HepG2 (cell line): ENCODE results near the gene FAM234A. TPM values are rescaled to one million over a fixed set of nuclear protein-coding genes. Genes with fewer than 3 reads are reported as not detected.

Experiments
- ATAC-seq: fragments of 200-7000 bp; cut with Tn5 transposase; 3 replicates; pipeline ENCODE4 v1.9.1; 2020; ENCODE audit warnings: mild to moderate bottlenecking, moderate library complexity
- BruUV-seq: library from RNA; stranded (reverse); fragments of 400-500 nt; replicated peaks from 2 replicates; lab custom pipeline; 2021; lab: Mats Ljungman, UMichigan
- CTCF ChIA-PET: fragments of 300-600 bp; formaldehyde crosslinking; extraction: SDS; loops from one replicate; lab custom pipeline; 2021; ENCODE audit warnings: low total read pairs, inconsistent platforms, low intra/inter-chr PET ratio; lab: Yijun Ruan, JAX
- POLR2A ChIA-PET: fragments of 350-600 bp; sonication (Branson Sonifier 250); formaldehyde crosslinking; loops from one replicate; lab custom pipeline; 2020; ENCODE audit warnings: antibody characterized with exemption, inconsistent platforms; lab: Yijun Ruan, JAX
- DNase-seq: peaks from one replicate; pipeline ENCODE4 v3.0.0-alpha.2; 2015; ENCODE audit warnings: low spot score
- FAIRE-seq: peaks from 3 replicates; lab custom pipeline; 2011; peaks lifted over from hg19 to GRCh38; lab: Jason Lieb, UNC
- H2AFZ ChIP-seq: one replicate; pipeline ENCODE4 v1.6.1; 2011; ENCODE audit warnings: low read length, inconsistent platforms
- H3K27ac ChIP-seq: fragments of 300-600 bp; 3 replicates; pipeline ENCODE4 v1.8.0; 2011; ENCODE audit warnings: mixed run types, mild to moderate bottlenecking, mixed read lengths, low read length, inconsistent platforms; ENCODE audit not compliant: insufficient read depth; ENCODE audit errors: extremely low read length
- H3K27me3 ChIP-seq, 2 experiments: fragments of 200-600 bp in 1 of 2; 2 replicates in 1 of 2; 3 replicates in 1 of 2; pipeline versions ENCODE4 v1.6.0 to v1.8.0; 2011; ENCODE audit warnings: low read length in 2 of 2, mild to moderate bottlenecking in 2 of 2, moderate library complexity in 2 of 2, inconsistent platforms in 1 of 2; ENCODE audit not compliant: insufficient read depth in 2 of 2, control insufficient read depth in 1 of 2
- H3K36me3 ChIP-seq, 2 experiments: fragments of 200-600 bp in 1 of 2; replicated peaks in 1 of 2; 2 replicates in 1 of 2; 3 replicates in 1 of 2; pipeline versions ENCODE4 v1.5.1 to v1.8.0; 2011; ENCODE audit warnings: low read length in 2 of 2, inconsistent platforms in 1 of 2; ENCODE audit not compliant: insufficient read depth in 2 of 2, control insufficient read depth in 1 of 2
- H3K4me1 ChIP-seq: 2 replicates; pipeline ENCODE4 v1.5.1; 2012; ENCODE audit warnings: low read length, inconsistent platforms; ENCODE audit not compliant: insufficient read depth
- H3K4me2 ChIP-seq: 2 replicates; pipeline ENCODE4 v1.6.0; 2011; ENCODE audit warnings: low read depth, low read length, inconsistent platforms
- H3K4me3 ChIP-seq, 3 experiments: fragments of 200-600 bp in 1 of 3; sonication (generic), shearing (Covaris generic) in 1 of 3; replicated peaks in 1 of 3; 2 replicates each; pipeline ENCODE4 v1.5.1; 2011 to 2016; ENCODE audit warnings: low read length in 3 of 3, inconsistent platforms in 2 of 3, low read depth in 2 of 3, mild to moderate bottlenecking in 2 of 3, control low read depth in 1 of 3, mixed read lengths in 1 of 3; ENCODE audit not compliant: insufficient read depth in 1 of 3
- H3K79me2 ChIP-seq: one replicate; pipeline ENCODE4 v1.6.1; 2011; ENCODE audit warnings: low read length, inconsistent platforms; ENCODE audit not compliant: insufficient read depth
- H3K9ac ChIP-seq: 2 replicates; pipeline ENCODE4 v1.6.0; 2011; ENCODE audit warnings: mild to moderate bottlenecking, low read depth, low read length, inconsistent platforms; ENCODE audit not compliant: insufficient read depth
- H3K9me3 ChIP-seq: 2 replicates; pipeline ENCODE4 v1.5.1; 2012; ENCODE audit warnings: mild to moderate bottlenecking, low read length
- H4K20me1 ChIP-seq: 2 replicates; pipeline ENCODE4 v1.6.0; 2011; ENCODE audit warnings: inconsistent platforms, mild to moderate bottlenecking, low read length, moderate library complexity; ENCODE audit not compliant: insufficient read depth
- AGO2 ChIP-seq: fragments of 200-400 bp; formaldehyde crosslinking; optimal IDR thresholded peaks from 2 replicates; pipeline ENCODE3; 2017; ENCODE audit warnings: mild to moderate bottlenecking, low read depth, low read length, moderate library complexity
- ARHGAP35 ChIP-seq: sonication (generic); formaldehyde crosslinking; IDR thresholded peaks from 2 replicates; pipeline ENCODE4 v1.9.0; 2022; ENCODE audit warnings: mild to moderate bottlenecking, inconsistent platforms, moderate library complexity, missing genetic modification reagents, borderline replicate concordance
- HCFC1 ChIP-seq: fragments of 150-350 bp; IDR thresholded peaks from 2 replicates; pipeline ENCODE4 v1.6.1; 2014; ENCODE audit warnings: low read depth, low read length
- NBN ChIP-seq: fragments of 450-650 bp; conservative IDR thresholded peaks from 2 replicates; pipeline ENCODE4 v1.6.1; 2017
- NFIB ChIP-seq: sonication (generic); formaldehyde crosslinking; IDR thresholded peaks from 2 replicates; pipeline ENCODE4 v1.9.0; 2021; ENCODE audit warnings: missing genetic modification reagents, mild to moderate bottlenecking, borderline replicate concordance
- SETDB1 ChIP-seq: sonication (generic); formaldehyde crosslinking; IDR thresholded peaks from 2 replicates; pipeline ENCODE4 v1.5.1; 2020; ENCODE audit warnings: missing genetic modification reagents, mild to moderate bottlenecking, borderline replicate concordance
- ZBTB7A ChIP-seq: sonication (generic); formaldehyde crosslinking; IDR thresholded peaks from 2 replicates; pipeline ENCODE4 v1.8.0; 2022; ENCODE audit warnings: mild to moderate bottlenecking, missing genetic modification reagents
- ZNF224 ChIP-seq: sonication (generic); formaldehyde crosslinking; IDR thresholded peaks from 2 replicates; pipeline ENCODE4 v1.5.0; 2020; ENCODE audit warnings: mild to moderate bottlenecking, missing genetic modification reagents
- WGBS: methylation state at CpG from one replicate; pipeline ENCODE4 v1.1.6; 2017; ENCODE audit warnings: low lambda C conversion rate; 5-methylcytosine and 5-hydroxymethylcytosine counted together
- in situ Hi-C: cut with HindIII; loops from 2 replicates; pipeline ENCODE4 v1.10.0; 2017; ENCODE audit warnings: low pct_unique_long_range_greater_than_20kb; ENCODE audit not compliant: extremely low pct_ligation_motif_present
- intact Hi-C: fragments of 100-400 bp; cut with micrococcal nuclease; formaldehyde crosslinking; loops from one replicate; pipeline ENCODE4 v1.10.0; 2022; ENCODE audit not compliant: unreplicated experiment
- polyA plus RNA-seq, 8 experiments: library from polyadenylated mRNA; depleted of rRNA in 3 of 8; stranded (reverse) in 7 of 8; unstranded in 1 of 8; fragments of >200 nt; fragmentation: Illumina TruSeq in 4 of 8; extraction: Trizol in 4 of 8; gene quantifications; 2 replicates each; pipeline versions ENCODE4 v1.2.1 to v1.2.3, GENCODE V29; 2011 to 2016; ENCODE audit warnings: low read depth in 4 of 8, missing spikeins in 1 of 8, mixed read lengths in 1 of 8; ENCODE audit not compliant: insufficient read depth in 1 of 8
- total RNA-seq, 5 experiments: library from RNA; depleted of rRNA; stranded (reverse); fragments of >200 nt; fragmentation: Illumina TruSeq; extraction: Trizol; gene quantifications; 2 replicates each; pipeline ENCODE4 v1.2.3, GENCODE V29; 2016; ENCODE audit warnings: low read depth in 1 of 5
- TF ChIP-seq, protein P1 (sequence below): sonication (generic); formaldehyde crosslinking; IDR thresholded peaks from 2 replicates; pipeline ENCODE4 v1.5.1; 2020; ENCODE audit warnings: missing genetic modification reagents, mild to moderate bottlenecking, borderline replicate concordance
- TF ChIP-seq, protein P2 (sequence below): IDR thresholded peaks from 2 replicates; pipeline ENCODE4 v1.6.1; 2018; ENCODE audit warnings: missing genetic modification reagents, mild to moderate bottlenecking, missing compliant biosample characterization

FAM234A gene
- total and polyA plus RNA-seq, 2 of the 13 experiments (the other 11 are each of a cell fraction or from before 2014, with no cell fraction given) = 29.2 to 34.4 TPM

DNA sequence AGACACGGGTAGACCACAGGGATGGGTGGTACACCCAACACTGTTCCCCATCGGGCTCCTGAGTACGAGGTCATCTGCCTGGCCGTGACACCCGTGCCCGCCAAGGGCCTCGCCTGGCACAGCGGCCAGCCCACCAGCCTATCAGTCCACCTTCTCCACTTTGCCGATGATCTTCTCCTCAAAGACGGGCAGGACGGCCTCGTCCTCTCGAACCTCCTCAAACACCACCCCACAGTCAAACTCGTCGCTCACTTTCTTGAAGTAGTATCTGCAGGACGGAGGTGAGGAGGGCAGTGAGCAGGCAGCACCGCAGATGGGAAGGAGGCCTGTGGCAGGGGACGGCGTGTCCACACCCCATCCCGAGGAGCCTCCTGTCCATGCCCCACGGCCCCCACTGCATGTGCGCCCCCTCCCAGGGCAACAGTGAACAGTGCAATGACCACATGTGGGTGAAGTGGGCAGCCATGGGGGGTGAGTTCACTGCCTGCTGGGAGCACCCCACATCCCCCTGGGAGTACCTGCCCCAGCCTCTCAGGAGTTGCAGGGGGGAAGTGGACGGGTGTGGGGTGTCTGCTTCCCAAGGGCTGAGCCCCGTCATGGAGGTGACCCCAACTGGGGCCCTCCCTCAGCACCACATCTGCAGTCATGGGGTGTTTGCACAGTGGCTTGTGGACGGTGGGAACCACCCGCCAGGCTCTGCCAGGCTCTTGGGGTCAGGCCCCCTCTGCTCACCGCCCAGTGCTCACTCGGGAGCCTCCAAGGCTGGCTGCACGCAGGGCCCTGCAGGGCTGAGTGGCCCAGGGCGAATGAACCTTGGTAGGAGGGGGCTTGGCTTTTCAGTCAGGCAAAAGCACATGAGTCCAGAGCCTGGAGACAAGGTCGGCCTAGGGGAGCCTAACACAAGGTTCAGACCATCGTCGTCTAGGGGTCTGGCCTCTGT lies 53.6 kb downstream of the FAM234A start:
- peaks cover 14 to 61% of the 10 kb centered on the region in 2 experiments; a peak in 4 of 5 replicates for H3K36me3 ChIP-seq
- H2AFZ ChIP-seq = no peak overlapping the region
- no peaks in the 10 kb centered on the region for H3K4me1 ChIP-seq
- in situ Hi-C loops (no loop called here), intact Hi-C loops (loop anchor here (5.0 kb wide), 1 partner anchor 51 kb away; no protein-coding TSS in a partner anchor)
- H3K79me2 ChIP-seq = no peaks in the 10 kb centered on the region
- POLR2A ChIA-PET = no interaction called here
- no peaks in the 10 kb centered on the region for H4K20me1 ChIP-seq
- DNase-seq = no peak
- FAIRE-seq = no peak
- no peak overlapping the region for H3K9ac ChIP-seq
- H3K4me3 ChIP-seq = no peak overlapping the region
- H3K27me3 ChIP-seq = peaks cover 2 to 4% of the 10 kb centered on the region in 2 experiments; a peak in 2 of 5 replicates
- CTCF ChIA-PET = no interaction called here
- 97% methylated on average over 20 of the region's 33 CpGs for WGBS
- H3K4me2 ChIP-seq = no peak overlapping the region
- H3K9me3 ChIP-seq = no peaks in the 10 kb centered on the region
- ATAC-seq = no peak
- TF ChIP-seq ZBTB7A (CRISPR knock-in tag) = no peak
- no peak for TF ChIP-seq ZNF224 (CRISPR knock-in tag)
- no peak for TF ChIP-seq ARHGAP35 (CRISPR knock-in tag)
- TF ChIP-seq HCFC1 = no peak
- peak; percentile 30 for TF ChIP-seq AGO2
- H3K27ac ChIP-seq = no peak overlapping the region
- no TSS peak for BruUV-seq

DNA sequence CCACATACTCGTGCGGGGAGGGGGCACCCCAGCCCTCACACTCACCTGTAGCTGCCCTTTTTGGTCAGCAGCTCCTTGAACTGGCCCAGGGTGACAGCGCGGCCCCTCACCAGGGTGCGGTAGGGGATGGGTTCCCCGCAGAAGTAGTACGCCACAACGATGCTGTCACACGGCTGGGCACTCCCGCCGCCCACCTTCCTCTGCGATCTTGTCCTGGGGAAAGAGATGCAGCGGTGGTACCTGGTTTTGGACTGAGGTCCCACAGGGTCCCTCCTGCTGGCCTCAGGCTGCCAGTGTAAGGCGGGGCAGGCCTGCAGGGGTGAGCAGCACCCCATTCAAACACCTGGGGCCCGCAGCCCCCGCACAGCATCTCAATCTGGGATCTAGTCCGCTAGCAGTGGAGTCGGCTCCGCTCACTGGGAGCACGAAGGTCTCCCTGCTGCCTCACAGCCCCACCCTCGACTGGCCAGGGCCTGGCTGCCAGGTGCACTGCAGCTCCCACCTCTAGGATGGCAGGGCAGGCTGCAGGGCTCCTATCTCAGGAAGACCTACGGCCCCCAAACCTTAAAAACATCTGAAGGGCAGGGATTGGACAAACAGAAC lies 54.9 kb downstream of the FAM234A start:
- Histone ChIP-seq H3K36me3 (peaks cover 15 to 69% of the 10 kb centered on the region in 2 experiments; a peak in 4 of 5 replicates), H4K20me1 (no peaks in the 10 kb centered on the region), H3K4me2 (no peak overlapping the region), H3K27me3 (no peaks in the 10 kb centered on the region), H3K9me3 (no peaks in the 10 kb centered on the region), H3K9ac (no peak overlapping the region), H3K79me2 (no peaks in the 10 kb centered on the region), H3K27ac (no peak overlapping the region), H3K4me1 (no peaks in the 10 kb centered on the region), H2AFZ (no peak overlapping the region), H3K4me3 (no peak overlapping the region)
- DNase-seq (no peak), ATAC-seq (no peak), FAIRE-seq (no peak)
- in situ Hi-C loops (no loop called here), intact Hi-C loops (loop anchor here (5.0 kb wide), 1 partner anchor 52 kb away; no protein-coding TSS in a partner anchor)
- WGBS = 93% methylated on average over 7 of the region's 22 CpGs
- POLR2A ChIA-PET = no interaction called here
- no TSS peak for BruUV-seq
- CTCF ChIA-PET = no interaction called here
- TF ChIP-seq, protein P1, sequence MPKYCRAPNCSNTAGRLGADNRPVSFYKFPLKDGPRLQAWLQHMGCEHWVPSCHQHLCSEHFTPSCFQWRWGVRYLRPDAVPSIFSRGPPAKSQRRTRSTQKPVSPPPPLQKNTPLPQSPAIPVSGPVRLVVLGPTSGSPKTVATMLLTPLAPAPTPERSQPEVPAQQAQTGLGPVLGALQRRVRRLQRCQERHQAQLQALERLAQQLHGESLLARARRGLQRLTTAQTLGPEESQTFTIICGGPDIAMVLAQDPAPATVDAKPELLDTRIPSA = no peak
- TF ChIP-seq SETDB1 (no peak), AGO2 (peak; percentile 19), NFIB (no peak), NBN (no peak)
- TF ChIP-seq, protein P2, sequence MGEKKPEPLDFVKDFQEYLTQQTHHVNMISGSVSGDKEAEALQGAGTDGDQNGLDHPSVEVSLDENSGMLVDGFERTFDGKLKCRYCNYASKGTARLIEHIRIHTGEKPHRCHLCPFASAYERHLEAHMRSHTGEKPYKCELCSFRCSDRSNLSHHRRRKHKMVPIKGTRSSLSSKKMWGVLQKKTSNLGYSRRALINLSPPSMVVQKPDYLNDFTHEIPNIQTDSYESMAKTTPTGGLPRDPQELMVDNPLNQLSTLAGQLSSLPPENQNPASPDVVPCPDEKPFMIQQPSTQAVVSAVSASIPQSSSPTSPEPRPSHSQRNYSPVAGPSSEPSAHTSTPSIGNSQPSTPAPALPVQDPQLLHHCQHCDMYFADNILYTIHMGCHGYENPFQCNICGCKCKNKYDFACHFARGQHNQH (CRISPR knock-in tag) = no peak
